BJ (cell line): ENCODE data around the gene DHH. TPM values are rescaled to one million over a fixed set of nuclear protein-coding genes. Genes with fewer than 3 reads are reported as not detected.
A peak's percentile ranks its signal among the peaks of the same experiment; 100 is the strongest.

Source experiments
- CTCF ChIA-PET: fragments of 350-600 bp; formaldehyde crosslinking; extraction: SDS; loops from one replicate; lab custom pipeline; 2021; ENCODE audit warnings: antibody characterized with exemption, inconsistent platforms; lab: Yijun Ruan, JAX
- POLR2A ChIA-PET: fragments of 300-600 bp; sonication (Branson Sonifier 250); formaldehyde crosslinking; extraction: SDS; loops from one replicate; lab custom pipeline; 2021; ENCODE audit warnings: antibody characterized with exemption; lab: Charles Lee
- DNase-seq: peaks from one replicate; pipeline ENCODE4 v3.0.0-alpha.2; 2011; ENCODE audit warnings: low read depth
- H3K27me3 ChIP-seq: 2 replicates; pipeline ENCODE4 v1.6.0; 2011; ENCODE audit warnings: low read length; ENCODE audit not compliant: control insufficient read depth, insufficient read depth
- H3K36me3 ChIP-seq: 2 replicates; pipeline ENCODE4 v1.5.1; 2011; ENCODE audit warnings: low read length; ENCODE audit not compliant: control insufficient read depth, insufficient read depth
- H3K4me3 ChIP-seq: 2 replicates; pipeline ENCODE4 v1.5.1; 2011; ENCODE audit warnings: low read depth, mild to moderate bottlenecking, control low read depth, low read length
- polyA plus RNA-seq: library from polyadenylated mRNA; depleted of rRNA; stranded (reverse); fragments of >200 nt; gene quantifications from 2 replicates; pipeline ENCODE4 v1.2.3, GENCODE V29; 2011
- TF ChIP-seq, protein P1 (sequence below): IDR thresholded peaks from 2 replicates; pipeline ENCODE4 v1.5.1; 2011; ENCODE audit warnings: low read depth, mild to moderate bottlenecking, control low read depth, inconsistent platforms, low read length, moderate library complexity; ENCODE audit not compliant: insufficient read depth

Gene DHH
- polyA plus RNA-seq, 1 experiment = not detected

DNA sequence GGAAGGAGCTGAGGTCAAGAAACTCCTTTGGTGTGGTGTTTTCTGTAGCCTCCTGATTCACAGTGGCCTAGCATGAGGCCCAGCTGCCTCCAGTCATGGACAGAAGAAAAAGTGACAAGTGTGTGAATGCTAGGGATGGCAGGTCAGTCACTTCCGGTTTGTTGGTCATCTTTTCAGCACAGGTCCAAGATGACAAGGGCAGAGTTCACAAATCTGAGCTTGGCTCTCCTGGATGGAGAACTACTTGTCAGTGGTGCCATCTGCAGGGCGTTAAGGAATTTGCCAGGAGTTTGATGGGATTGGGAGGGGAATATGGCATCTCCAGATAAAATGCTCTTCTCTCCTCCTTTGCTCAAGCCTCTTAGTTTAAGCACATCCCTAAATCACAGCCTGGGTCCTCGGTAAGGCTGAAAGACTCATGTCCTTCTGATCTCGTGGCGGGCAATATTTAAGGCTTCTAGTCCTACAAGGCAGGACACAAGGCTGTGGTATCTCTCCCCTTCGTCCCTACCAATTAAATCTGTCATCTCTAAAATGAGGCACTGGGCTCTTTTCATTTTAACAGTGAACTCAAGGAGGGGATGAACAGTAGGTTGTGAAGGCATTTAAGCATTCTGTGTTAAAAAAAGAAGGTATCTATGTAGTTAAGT, 26.6 kb upstream of the DHH start:
- POLR2A ChIA-PET = interaction anchor here (0.6 to 0.7 kb wide), 2 partner anchors 8 to 10 kb away, joined by 3 to 4 read pairs; partner anchors contain the start of gene LMBR1L
- Histone ChIP-seq H3K36me3 (no peaks in the 10 kb centered on the region), H3K4me3 (no peak overlapping the region), H3K27me3 (no peaks in the 10 kb centered on the region)
- DNase-seq = no peak
- TF ChIP-seq, protein P1, sequence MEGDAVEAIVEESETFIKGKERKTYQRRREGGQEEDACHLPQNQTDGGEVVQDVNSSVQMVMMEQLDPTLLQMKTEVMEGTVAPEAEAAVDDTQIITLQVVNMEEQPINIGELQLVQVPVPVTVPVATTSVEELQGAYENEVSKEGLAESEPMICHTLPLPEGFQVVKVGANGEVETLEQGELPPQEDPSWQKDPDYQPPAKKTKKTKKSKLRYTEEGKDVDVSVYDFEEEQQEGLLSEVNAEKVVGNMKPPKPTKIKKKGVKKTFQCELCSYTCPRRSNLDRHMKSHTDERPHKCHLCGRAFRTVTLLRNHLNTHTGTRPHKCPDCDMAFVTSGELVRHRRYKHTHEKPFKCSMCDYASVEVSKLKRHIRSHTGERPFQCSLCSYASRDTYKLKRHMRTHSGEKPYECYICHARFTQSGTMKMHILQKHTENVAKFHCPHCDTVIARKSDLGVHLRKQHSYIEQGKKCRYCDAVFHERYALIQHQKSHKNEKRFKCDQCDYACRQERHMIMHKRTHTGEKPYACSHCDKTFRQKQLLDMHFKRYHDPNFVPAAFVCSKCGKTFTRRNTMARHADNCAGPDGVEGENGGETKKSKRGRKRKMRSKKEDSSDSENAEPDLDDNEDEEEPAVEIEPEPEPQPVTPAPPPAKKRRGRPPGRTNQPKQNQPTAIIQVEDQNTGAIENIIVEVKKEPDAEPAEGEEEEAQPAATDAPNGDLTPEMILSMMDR = peak; percentile 77
- CTCF ChIA-PET = interaction anchor here (0.6 to 3.8 kb wide), 20 partner anchors 9 to 114 kb away, joined by 3 to 59 read pairs (median 6); partner anchors contain the start of genes DHH, LMBR1L, RHEBL1 and TUBA1A

DNA sequence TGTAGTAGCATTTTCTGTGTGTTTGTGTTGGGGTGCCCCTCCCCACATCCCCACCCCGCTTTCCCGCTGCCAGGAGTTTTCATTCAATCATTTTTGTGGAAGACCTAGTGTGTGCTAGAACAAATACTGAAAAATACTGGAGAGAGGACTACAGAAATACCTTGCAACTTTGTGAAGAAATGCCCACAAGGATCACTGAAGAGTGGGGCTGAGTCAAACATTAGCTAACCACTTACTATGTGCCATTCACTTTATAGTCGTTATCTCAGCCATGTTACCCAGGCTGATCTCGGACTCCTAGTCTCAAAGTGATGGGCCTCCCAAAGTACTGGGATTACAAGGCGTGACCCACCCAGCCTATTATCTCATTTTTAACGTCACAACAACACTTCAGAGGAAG, 16.6 kb upstream of the DHH start:
- CTCF ChIA-PET = interaction anchor here (0.6 to 6.7 kb wide), 11 partner anchors 9 to 248 kb away, joined by 3 to 62 read pairs (median 13); partner anchors contain the start of genes DHH and TUBA1B
- Histone ChIP-seq H3K27me3 (no peaks in the 10 kb centered on the region), H3K4me3 (peak overlapping the region; percentile 25), H3K36me3 (peaks cover 5% of the 10 kb centered on the region)
- POLR2A ChIA-PET = interaction anchor here (0.6 to 1.9 kb wide), 4 partner anchors 10 to 90 kb away, joined by 3 to 13 read pairs (median 4); partner anchors contain the start of gene TUBA1B
- TF ChIP-seq, protein P1 = no peak
- no peak for DNase-seq

DNA sequence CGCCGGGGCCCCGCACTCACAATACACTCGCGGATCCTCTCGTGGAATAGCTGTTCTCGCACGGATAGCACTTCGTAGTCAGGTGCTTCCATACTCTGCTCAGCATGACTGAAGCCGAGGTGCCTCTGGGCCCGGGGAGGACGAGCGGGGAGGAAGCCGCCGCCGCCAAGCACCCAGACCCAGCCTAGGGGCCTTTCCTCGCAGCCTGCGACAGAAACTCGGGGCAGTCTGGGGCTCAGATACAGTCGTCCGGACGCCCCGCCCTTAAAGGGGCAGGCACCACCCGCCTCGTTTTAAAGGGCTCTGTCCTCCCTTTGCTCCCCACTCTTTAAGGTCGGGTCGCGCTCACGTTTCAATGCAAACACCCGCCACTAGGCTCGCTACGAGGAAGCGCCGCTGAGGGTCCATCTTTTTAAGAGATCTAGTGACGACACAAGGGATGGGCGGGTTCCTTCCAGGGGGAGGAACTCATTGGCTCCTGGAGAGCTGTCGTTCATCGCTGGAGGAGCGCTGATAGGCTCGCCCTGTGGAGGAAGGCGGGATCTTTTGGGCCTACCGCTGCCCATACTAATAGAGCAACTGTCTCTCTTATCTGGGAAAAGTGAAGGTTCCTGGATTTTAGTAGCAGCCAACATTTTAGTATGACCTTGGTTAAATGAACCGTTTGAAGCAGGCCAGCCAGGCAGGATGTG, 16.0 kb upstream of the DHH start, which contains the start of gene LMBR1L:
TSS of gene LMBR1L (minus strand) at position 384 of the 692 bp plus-strand sequence. CDS start at position 92, 292 bp downstream.
- CTCF ChIA-PET = interaction anchor here (0.6 to 6.7 kb wide), 13 partner anchors 10 to 248 kb away, joined by 3 to 62 read pairs (median 9); partner anchors contain the start of genes DHH and TUBA1B
- Histone ChIP-seq H3K4me3 (peak within 1 kb of the TSS; percentile 79), H3K36me3 (peaks cover 10% of the 10 kb centered on the region), H3K27me3 (no peaks in the 10 kb centered on the region)
- TF ChIP-seq, protein P1 = peak; percentile 67
- peak; percentile 95 for DNase-seq
- POLR2A ChIA-PET = interaction anchor here (0.6 to 1.9 kb wide), 4 partner anchors 11 to 91 kb away, joined by 3 to 13 read pairs (median 4); partner anchors contain the start of gene TUBA1B

DNA sequence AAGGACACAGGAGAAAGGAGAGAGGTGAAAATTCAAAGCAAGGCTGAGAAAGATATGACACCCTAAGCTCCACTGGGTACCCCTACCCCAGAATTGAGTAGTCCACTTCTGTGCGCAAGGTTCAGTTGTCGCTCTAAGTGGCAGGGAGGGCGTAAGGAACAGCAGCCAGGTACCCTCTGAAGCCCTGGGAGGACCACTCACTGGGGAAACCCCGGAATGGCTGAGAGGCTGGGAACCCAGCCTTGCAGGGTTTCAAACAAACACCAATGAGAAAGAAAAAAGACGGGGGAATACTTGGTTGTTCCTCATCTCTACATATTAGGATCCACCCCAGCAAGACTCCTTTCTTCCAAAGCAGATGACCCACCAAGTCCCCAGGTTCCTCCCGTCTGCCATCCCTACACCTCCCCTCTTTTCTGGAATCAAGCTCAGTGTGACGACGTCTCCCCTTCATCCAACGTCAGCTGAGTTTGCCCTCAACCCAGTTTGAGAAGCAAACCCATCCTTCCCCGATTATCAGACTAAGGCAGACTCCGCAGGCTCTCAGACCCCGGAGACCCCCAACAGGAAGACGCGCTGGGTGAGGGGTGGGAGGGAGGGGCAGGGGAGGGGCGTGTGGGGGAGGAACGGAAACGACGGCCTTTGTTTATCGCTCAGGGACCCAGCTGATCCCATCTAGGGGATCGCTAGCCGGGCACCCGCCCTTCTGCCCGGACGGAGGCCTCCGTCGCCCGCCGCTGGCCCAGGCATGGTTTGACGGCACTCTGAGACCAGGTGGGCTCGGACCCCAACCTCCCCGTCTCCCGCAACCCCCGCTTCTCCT, 15.3 kb upstream of the DHH start:
- CTCF ChIA-PET = interaction anchor here (1.1 to 6.7 kb wide), 11 partner anchors 9 to 257 kb away, joined by 4 to 62 read pairs (median 13); partner anchors contain the start of genes DHH and TUBA1B

More for the DNA sequence above, 15.3 kb upstream of the DHH start:
- POLR2A ChIA-PET = interaction anchor here (1.0 to 1.9 kb wide), 2 partner anchors 21 to 92 kb away, joined by 3 to 13 read pairs; partner anchors contain the start of gene TUBA1B
- no peaks in the 10 kb centered on the region for H3K27me3 ChIP-seq
- TF ChIP-seq, protein P1 = no peak
- DNase-seq = no peak
- H3K36me3 ChIP-seq = peaks cover 13% of the 10 kb centered on the region
- peak overlapping the region; percentile 79 for H3K4me3 ChIP-seq
